Breast epithelium (tissue), 3 donors: ENCODE data around the gene POP4.

Experiments used
- POLR2A ChIP-seq: fragments of 450-650 bp; IDR thresholded peaks from one replicate; pipeline ENCODE4 v1.6.1; 2016; ENCODE audit warnings: antibody characterized with exemption, mild to moderate bottlenecking, moderate library complexity
- POLR2AphosphoS5 ChIP-seq, 3 donors: sonication (generic); formaldehyde crosslinking; IDR thresholded peaks; one replicate each; pipeline ENCODE4 v1.6.1; 2017; ENCODE audit warnings: antibody characterized with exemption in 3 of 3
- TF ChIP-seq, protein P1 (sequence below), 3 donors: fragments of 450-650 bp; IDR thresholded peaks; one replicate each; pipeline ENCODE4 v1.5.1; 2016 to 2017; ENCODE audit warnings: antibody characterized with exemption in 3 of 3, mild to moderate bottlenecking in 3 of 3, moderate library complexity in 3 of 3

DNA sequence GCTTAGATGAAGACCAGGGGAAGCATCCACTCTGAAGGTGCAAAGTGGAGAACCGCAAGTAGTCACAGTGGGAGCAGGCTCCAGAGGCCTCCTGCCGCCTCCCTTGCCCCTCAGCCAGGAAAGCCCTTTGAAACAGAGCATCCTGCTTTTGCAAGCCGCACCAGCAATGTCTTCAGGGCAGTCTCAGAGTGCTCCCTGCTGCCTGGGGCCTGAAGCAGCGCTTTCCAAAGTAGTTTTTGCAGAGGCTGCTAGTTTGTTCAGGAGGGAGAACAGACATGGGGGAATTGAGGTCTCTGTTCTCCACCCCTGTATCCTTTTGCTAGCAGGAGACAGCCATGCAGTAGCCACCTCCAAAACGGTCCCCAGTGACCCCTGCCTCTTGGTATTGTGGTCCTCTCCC lies 15.8 kb upstream of the POP4 start:
- TF ChIP-seq, protein P1, sequence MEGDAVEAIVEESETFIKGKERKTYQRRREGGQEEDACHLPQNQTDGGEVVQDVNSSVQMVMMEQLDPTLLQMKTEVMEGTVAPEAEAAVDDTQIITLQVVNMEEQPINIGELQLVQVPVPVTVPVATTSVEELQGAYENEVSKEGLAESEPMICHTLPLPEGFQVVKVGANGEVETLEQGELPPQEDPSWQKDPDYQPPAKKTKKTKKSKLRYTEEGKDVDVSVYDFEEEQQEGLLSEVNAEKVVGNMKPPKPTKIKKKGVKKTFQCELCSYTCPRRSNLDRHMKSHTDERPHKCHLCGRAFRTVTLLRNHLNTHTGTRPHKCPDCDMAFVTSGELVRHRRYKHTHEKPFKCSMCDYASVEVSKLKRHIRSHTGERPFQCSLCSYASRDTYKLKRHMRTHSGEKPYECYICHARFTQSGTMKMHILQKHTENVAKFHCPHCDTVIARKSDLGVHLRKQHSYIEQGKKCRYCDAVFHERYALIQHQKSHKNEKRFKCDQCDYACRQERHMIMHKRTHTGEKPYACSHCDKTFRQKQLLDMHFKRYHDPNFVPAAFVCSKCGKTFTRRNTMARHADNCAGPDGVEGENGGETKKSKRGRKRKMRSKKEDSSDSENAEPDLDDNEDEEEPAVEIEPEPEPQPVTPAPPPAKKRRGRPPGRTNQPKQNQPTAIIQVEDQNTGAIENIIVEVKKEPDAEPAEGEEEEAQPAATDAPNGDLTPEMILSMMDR (IDR thresholded peaks at IDR 0.05) = no peak
- no peak for TF ChIP-seq POLR2A
- TF ChIP-seq POLR2AphosphoS5 (IDR thresholded peaks at IDR 0.05) = no peak
